NCI-H146 treated with DMSO at 0.1 percent for 48 hours (cell line): ENCODE results near the gene SMPD3.
"Not testable (repeated sequence)": the region's sequence is repeated elsewhere in the genome, so short reads cannot be mapped to it uniquely, and the experiment has no call there.

Source experiments
- DNase-seq: peaks from one replicate; lab custom pipeline; 2025; ENCODE audit not compliant: unreplicated experiment; lab: John Stamatoyannopoulos, UW

The SMPD3 gene

DNA sequence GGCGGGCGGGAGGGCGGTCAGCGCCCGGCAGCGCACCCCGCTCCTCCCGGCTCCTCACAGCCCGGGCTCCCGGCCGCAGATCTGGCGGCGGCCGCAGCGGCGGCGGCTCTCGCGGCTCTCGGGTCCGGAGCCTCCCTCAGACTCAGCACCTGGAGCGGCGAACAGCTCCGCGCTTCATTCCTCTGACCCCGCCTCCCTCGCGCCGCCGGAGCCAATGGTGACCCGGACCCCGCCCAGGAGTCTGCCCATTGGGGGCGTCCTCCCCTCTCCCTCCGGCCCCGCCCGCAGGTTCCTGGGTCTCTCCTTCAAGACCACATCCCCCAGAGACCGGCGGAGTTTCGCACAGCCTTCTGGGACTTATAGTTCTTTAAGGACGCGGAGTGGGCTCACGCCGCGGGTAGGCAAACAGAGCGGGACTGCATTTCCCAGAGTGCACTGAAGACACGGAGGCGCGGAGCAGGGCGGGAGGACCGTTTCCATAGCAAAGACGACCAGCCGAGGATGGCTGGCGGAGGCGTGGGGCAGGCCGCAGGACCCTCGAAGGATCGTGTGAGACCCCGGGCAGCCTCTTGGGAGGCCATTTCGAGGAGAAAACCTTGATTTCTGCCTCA, at the start of gene SMPD3:
Gene SMPD3, minus strand, starts transcription at position 149 of the 611 bp plus-strand sequence. CDS start 76,327 bp downstream, outside the sequence.
- DNase-seq, result peak; percentile 91

DNA sequence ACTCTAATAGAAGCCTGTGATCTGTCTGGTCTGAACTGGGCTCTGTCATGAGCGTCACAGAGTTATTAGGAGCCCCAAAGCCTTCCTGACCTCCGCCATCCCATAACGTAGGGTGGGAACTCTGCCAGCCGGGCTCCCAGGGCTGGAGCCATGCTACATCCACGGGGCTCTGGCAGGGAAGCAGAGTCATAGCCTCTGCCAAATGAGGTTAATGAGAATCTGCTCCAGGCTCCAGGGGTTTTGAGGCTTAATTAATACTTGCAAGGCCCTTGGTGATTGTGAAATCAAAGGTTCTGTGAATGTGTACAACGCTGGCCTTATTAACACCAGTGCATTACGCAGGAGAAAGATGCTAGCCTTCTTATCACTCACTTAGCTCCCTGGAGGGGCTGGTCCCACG, 48.4 kb upstream of the SMPD3 start:
- DNase-seq, result no peak

DNA sequence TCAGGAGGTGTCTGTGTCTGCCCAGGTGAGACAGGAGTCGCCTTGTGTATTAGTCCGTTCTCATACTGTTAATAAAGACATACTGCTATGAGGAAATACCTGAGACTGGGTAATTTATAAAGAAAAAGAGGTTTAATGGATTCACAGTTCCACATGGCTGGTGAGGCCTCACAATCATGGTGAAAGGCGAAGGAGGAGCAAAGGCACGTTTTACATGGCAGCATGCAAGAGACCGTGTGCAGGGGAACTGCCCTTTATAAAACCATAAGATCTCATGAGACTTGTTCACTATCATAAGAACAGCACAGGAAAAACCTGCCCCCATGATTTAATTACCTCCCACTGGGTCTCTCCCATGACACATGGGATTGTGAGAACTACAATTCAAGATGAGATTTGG, 46.0 kb upstream of the SMPD3 start:
- not testable (repeated sequence) for DNase-seq

DNA sequence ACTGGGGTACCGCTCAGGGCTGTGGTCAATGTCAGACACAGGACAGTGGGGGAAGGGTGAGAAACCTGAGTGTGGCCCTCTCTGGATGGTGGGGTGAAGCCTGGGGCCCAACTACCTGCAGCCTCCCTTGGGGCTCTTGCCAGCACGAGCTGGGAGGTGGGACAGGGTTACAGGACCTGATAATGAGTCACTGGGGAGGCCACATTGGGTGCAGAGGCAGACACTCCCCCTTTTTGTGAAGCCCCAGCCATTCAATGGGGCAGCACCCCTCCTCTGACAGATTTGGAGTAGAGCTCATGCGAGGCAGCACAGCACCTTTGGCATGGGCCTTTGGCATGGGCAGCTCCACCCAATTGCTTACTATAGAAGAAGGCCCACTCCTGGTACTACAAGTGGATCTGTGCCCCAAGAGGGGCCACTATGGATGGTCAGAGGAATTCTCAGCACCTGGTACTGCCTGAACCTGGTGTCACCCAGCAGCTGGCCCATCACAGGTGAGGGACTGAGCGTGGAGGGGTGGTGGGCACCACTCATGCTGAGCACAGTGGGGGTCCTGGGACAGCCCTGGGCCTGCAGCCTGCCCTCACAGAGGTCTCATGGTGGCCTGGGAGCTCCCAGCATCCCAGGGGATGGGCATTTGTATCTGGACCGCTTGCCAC, 45.2 kb upstream of the SMPD3 start:
- no peak for DNase-seq

DNA sequence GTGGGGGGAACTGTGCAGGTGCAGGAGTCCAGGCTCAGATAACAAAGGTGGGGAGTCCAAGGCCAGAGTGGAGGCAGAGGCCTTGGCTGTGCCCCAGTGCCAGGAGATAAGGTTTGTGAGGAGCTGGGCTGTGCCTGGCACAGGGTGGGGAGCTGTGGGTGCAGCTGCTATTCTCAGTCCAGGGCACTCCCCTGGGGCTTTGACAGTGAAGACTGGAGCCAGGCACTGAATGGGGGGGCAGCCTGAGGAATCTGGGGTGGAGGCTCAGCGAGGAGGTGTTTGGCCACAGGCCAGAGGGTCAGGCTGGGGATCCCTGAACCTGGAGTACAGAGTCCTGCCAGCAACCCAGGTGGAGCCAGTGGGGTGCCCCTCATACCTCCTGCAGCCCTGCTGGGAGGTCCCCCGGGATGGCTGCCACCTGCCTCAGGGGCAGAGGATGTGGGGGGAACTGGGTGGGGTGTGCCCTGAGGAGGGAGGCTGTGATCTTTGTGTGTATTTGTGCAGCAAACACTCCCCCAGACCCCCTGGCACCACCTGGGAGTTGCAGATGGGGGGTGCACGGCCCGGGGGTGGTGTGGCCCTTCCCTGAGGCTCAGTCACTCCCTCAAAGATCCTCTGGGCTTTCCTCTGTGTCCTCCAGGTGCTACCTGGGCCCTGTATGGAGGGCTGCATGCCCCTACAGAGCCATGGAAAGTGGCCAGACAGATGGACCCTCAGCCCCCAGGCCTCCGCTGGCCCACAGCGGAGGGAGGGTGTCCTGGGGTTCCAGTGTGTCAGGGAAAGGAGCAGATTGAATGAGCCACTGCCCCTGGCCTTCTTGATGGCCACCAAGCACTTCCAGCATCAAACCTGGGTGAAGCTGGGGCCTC, 44.5 kb upstream of the SMPD3 start:
- no peak for DNase-seq

DNA sequence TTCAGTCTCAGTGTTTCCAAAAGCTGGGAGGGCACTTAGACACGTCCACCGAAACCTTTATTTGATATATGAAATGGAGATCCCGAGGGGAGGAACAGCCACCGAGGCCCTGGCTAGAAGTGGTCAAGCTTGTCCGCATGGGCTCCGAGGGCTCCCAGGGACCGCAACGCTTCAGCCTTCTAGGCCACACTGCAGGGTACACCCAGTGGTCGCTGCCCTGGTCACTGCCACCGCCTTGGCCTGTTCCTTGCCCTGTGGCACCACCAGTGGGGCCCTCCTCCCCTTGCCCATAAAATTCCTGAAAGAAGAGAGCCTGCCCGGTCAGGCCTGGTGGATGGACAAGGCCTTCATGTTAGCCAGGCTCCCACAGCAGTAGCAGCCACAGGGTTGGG, 43.8 kb upstream of the SMPD3 start:
- DNase-seq, result no peak

DNA sequence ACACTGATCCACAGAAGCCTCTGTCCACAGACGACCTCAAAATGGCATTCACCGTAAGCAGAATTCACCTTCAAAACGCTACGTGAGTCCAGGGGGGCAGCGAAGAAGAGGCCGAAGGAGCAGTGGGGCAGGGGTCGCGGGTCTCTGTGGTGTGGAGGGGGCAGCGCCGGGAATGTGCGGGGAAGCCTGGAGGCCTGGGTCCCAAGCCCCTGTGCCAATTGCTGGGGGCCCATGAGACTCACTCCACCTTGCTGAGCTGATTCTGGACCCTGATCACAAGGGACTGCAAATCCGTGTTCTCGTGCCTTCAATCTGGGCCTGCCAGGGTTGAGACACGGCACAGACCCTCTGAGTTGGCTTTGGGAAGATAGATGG, 43.3 kb upstream of the SMPD3 start:
- DNase-seq, result no peak

DNA sequence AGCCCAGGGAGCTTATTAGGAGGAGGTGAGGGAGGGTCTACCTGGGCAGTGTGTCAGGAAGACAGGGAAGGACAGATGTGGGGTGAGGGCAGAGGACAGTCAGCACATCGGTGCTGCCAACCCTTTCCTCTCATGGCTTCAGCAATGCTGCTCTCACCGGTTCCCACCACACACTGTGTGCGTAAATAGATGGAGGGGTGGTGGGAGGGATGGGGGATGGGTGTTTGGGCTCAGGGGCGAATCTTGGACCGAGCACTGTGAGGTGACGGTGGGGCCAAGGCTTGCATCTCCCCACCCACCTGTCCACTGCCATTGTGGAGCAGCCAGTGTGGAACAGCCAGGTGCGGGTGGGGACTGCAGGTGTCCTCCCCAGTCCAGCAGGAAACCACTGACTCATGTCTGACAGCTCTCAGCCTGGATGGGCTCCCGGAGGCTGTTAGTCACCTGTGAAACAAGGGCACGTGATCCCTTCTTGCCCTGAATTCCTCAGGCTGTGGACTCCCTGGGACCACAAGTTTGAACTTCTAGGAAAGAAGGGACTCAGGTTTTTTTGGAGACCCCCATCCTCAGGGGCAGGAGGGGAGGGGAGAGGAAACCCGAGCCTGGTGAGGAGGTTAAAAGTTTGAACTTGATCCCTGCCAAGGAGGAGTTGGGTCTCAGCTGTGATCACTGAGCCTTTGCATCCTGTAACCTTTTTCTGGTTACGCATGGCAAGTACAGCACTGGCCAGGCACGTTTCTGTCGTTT, 42.7 kb upstream of the SMPD3 start:
- peak; percentile 69 for DNase-seq

DNA sequence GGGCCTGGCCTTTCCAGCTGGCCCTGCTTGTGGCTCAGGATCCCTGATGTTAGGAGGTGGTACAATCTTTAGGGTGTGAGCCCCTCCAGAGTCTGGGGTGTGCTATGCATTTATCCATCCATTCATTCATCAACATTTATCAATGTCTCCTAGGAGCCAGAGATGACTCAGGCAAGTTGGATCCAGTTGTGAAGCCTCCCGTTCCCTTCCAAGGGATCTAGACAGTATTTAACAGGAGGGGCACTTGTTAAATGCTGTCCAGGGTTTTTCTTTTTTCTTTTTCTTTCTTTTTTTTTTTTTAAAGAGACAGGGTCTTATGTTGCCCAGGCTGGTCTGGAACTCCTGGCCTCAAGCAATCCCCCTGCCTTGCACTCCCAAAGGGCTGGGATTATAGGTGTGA, 42.0 kb upstream of the SMPD3 start:
- DNase-seq, result no peak

DNA sequence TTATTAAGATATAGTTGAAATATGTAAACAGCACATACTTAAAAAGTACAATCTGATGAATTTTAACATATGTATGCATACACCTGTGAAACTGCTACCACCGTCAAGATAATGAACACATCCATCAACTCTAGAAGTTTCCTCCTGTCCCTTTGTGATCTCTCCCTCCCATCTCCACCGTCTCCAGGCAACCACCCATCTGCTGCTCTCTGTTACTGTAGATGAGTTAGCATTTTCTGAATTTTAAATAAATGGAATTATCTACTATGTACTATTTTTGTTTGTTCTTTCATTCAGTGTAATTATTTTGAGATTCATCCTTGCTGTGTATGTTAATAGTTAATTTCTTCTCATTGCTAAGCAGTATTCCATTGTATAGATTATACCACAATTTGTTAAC, 40.2 kb upstream of the SMPD3 start:
- DNase-seq, result no peak

DNA sequence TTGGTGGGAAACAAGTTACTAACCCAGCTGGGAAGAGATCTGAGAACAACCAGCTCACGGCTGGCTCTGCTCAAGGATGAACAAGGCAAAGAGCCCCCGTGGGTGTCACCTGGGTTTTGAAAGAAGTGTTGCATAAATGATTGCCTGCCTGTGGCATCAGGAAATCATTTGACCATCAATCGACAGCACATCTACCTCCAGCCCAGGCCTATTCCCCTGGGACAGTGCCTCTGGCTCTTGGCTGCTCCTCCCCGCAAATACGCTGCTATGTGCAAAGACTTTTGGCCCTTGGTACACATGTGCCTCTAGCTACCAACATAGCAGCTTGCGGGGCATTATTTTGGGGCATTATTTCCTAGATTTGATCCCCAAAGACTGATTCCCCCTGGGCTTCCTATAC, 39.4 kb upstream of the SMPD3 start:
- no peak for DNase-seq

DNA sequence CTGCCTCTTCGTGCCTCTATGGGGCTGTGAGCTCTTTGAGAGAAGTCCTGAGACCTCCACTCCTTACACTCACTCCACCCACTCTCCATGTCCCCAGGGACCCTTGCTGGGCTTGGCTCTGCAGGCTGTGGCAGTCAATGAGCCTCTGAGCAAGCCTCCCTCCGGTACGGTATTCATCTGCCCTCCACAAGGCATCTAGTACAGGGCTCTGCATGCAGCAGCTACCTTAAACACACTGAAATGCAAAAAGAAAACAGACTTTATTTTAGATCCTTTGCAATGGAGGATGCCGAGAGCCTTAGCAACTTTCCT, 38.9 kb upstream of the SMPD3 start:
- DNase-seq, result no peak

DNA sequence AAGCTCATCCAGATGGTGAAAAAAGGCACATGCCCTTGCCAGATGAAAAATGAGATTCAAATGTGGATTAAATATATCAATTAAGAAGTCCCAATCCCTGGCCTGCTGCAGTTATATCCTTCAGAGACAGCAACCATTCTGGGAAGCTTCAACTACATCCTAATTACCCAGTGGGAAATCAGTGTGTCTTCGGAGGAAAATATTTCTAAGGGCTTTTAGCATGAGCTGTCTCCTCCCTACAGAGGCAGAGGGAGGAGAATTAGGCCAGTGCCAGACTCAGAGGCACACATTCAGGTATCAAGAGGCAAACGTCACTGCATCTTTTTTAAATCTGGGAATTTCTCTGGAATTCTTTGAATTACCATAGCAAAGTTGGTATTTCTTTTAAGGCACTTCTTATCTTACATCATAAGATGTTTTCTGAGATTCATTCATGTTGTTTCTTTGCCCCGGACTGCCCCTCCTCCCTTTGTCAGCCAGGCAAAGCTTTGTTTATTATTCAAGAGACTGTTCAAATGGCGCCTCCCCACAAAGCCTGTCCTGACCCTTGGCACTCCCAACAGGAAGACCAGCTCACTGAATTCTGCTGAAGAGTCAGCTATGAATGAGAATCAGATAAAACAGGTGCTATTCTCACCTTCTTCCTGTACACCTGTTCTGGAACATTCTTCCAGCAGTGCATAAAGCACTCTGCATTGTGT, 38.3 kb upstream of the SMPD3 start:
- DNase-seq, result peak; percentile 2

DNA sequence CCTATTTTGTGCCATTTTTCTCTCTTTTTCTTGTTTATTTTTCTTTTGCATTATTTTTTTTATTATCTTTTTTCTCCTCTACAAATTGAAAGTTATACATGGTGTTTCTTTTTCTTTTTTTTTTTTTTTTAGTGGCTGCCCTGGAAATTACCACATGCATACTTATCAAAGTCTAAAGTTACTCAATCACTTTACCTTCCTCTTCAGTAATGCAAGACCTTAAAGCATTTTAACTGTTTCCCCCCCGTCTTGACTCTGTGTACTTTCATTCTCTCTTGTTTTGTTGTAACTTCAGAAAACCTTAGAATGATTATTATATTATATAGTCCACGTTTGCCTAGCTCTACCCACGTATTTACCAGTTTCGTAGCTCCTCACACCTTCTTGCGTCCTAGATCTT, 33.3 kb upstream of the SMPD3 start:
- no peak for DNase-seq

DNA sequence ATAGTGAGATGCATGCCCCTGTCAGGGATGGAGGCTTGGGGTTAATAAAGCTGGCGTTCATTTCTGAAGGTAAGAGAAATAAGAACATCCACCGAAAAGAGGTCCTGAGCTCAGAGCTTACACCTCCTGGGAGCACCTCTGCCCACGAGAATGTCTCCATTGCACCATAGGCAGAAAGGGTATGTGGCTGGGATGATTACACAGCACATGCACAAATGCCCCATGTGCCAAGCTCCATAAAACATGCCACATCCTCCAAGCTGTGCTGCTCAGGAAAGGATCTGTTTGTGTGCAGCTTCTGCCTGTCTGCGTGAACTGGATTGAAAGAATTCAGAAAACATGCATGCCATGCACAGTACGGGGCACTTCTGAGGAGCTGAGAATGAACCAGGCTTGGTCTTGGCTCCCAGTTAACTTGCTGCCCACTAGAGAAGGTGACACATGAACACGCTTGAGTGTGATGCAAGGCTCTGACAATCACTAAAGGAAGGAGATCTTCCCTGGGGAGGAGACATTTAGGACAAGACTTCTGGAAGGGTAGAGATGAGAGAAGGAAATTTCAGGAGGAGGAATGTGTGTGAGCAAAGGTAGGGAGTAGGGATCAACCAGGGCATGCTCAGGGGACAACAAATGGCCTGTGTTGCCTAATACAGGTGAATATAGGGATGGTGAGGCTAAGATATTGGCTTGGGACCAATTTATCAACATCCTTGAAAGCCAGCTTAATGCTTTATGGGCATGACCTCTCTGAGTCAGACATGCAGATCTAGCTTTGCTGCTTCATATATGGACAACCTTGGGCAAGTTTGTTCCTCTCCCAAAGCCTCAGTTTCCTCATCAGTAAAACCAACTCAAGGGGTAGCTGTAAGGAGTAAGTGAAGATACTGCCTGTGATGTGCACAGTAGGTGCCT, 32.0 kb upstream of the SMPD3 start:
- DNase-seq, result no peak

DNA sequence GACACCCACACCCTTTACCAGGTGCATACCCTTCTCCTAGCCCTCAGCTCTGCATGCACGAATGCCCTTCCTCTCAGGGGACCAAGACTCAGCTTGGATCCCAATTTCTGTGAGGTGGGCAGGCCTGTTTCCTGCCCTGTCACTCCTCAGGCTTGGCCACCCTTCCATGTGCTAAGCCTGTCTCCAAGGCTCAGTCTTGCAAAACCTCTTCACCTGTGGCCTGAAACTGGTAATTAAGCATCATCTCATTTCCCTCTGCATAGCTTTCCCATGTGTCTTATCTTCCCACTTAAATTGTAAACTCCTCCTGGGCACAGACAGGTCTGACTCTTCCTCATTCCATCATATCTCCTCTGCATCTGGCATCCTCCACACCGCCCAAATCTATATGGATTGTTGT, 31.0 kb upstream of the SMPD3 start:
- DNase-seq, result no peak

DNA sequence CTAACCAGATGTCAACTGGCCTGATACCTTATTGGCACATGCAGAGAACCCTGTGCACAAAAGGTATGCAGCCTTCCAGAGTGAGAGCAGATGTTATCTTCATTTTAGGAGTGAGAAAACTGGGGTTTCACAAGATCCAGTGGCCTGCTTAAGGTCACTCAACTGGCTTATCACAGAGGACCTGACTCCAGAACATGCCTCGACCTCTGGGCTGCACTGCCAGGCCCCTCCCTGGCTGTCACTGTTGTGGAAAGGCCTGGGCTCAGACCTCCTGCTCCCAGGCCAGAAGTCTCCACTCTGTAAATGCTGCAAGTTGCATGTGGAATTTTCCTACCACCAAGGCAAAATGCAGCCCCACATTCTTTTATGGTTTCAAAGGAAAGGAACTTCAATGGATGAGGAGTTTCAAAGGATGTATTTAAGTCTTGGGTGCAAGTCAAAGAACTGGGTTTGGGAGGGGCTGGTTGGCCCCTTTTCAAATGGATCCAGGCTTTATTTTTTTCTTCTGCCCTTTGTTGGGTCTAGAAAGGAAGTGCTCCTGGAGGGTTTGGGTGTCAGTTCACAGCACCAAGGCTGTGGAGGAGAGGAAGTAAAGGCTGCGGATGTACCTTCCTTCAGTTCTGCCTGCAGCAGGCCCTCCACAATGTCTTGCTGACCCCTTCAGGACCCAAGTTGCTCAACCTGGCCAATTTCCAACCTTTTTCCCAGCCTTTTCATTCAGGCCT, 30.4 kb upstream of the SMPD3 start:
- no peak for DNase-seq

DNA sequence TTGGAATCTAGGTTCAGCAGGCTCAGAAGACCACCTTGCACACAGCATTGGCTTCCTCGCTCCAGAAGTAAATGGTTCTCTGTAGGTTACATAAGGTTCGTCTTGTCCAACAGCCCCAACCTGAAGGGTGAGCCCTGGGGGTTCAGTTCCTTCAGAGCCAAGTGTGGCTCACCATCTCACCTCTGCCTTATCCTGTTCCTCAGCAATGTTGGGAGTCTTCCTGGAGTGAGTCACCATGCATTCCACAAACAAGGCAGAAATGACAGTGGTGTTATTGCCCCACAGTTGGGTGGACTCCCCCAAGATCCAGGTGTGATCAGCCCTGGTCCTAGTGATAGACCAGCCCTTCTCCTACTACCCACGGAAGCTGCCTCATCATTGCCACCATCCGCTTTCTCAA, 26.8 kb upstream of the SMPD3 start:
- no peak for DNase-seq

DNA sequence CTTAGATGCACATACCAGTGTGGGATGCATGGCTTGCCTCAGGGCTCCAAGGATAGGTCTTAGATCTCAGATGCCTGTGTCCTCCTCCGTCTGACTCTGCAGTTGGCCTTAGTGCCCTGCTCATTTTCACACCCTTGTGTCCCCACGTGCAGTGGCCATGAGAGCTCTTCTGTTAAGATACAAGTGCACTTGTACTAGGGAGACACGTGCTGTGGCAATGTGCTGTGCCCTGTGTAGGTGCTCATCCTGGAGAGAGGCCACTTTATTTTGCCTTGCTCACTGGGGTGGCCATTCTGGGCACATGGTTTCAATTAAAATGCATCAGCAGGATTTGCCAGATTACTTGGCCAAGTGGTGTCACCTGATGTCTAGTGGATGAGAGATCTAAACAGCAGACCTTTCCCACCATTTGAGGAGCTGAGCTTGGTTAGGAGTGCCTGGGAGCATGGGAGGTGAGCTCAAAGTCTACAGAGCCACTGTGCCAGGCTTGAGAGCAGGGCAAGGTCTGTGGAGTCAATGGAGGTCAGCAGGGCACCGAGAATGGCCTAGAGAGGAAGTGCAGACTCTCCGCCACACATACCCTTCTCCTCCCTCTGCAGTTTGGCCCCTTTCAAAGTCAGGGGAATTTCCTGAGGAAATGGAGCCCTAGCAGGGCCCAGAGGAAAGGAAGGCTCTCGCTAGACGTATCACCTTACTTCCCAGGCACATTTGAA, 25.2 kb upstream of the SMPD3 start:
- DNase-seq, result no peak
